Hepatocyte (in vitro differentiated cells): ENCODE results near the gene SSTR4.

Source experiments
- EZH2 ChIP-seq: fragments of 200-600 bp; sonication (generic); IDR thresholded peaks from 2 replicates; pipeline ENCODE4 v1.6.1; 2016; ENCODE audit warnings: antibody characterized with exemption, mild to moderate bottlenecking, borderline replicate concordance
- EZH2phosphoT487 ChIP-seq: fragments of 200-600 bp; sonication (generic); IDR thresholded peaks from one replicate; pipeline ENCODE4 v1.6.1; 2018; ENCODE audit warnings: antibody characterized with exemption, mild to moderate bottlenecking, low read depth, moderate library complexity; ENCODE audit not compliant: unreplicated experiment, severe bottlenecking
- TF ChIP-seq, protein P1 (sequence below): fragments of 200-600 bp; sonication (generic); IDR thresholded peaks from 2 replicates; pipeline ENCODE4 v1.5.1; 2016; ENCODE audit warnings: antibody characterized with exemption, mild to moderate bottlenecking; ENCODE audit not compliant: poor library complexity

DNA sequence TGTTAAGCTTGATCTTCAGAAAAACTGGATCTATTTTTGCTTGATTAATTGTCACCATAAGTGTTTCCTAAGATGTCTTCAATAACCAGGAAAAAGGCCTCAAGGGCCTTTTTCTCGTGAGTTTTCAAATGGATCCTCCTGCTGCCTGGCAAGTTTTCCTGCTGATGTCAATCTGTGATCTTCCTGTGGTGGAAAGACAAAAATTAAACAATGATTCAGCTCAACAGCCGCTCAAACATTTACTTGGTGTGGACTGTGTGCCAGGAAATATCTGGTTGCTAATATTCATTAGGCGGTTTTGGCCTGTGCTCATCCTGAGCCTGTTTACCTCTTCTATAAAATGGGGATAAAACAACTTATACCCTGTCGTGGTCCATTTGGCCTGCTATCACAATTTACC is 35.4 kb upstream of the SSTR4 start:
- TF ChIP-seq, protein P1, sequence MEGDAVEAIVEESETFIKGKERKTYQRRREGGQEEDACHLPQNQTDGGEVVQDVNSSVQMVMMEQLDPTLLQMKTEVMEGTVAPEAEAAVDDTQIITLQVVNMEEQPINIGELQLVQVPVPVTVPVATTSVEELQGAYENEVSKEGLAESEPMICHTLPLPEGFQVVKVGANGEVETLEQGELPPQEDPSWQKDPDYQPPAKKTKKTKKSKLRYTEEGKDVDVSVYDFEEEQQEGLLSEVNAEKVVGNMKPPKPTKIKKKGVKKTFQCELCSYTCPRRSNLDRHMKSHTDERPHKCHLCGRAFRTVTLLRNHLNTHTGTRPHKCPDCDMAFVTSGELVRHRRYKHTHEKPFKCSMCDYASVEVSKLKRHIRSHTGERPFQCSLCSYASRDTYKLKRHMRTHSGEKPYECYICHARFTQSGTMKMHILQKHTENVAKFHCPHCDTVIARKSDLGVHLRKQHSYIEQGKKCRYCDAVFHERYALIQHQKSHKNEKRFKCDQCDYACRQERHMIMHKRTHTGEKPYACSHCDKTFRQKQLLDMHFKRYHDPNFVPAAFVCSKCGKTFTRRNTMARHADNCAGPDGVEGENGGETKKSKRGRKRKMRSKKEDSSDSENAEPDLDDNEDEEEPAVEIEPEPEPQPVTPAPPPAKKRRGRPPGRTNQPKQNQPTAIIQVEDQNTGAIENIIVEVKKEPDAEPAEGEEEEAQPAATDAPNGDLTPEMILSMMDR: no peak
- TF ChIP-seq EZH2 (no peak), EZH2phosphoT487 (no peak)
